ENCODE results near the gene RNF138. TPM values are rescaled to one million over a fixed set of nuclear protein-coding genes. Genes with fewer than 3 reads are reported as not detected.
"Not testable (repeated sequence)": the region's sequence is repeated elsewhere in the genome, so short reads cannot be mapped to it uniquely, and the experiment has no call there.

RNF138 gene
- polyA plus RNA-seq, 3 donors from 2014 or later = 33.3 to 42.8 (median 38.2) TPM

DNA sequence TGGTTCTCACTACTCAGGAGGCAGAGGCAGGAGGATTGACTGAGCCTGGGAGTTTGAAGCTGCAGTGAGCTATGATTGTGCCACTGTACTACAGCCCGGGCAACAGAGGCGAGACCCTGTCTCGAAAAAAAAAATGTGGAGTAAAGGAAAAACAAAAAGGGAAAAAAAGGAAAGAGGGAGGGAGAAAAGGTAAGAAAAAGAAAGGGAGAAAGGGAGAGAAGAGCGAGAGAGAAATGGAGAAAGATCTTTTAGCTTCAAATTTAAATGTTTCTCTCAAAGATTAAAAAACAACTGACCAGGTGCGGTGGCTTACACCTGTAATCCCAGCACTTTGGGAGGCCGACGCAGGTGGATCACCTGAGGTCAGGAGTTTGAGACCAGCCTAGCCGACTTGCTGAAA lies 7.9 kb upstream of the RNF138 start:
- peaks cover 11 to 24% (median 23%) of the 10 kb centered on the region in 3 donors for H3K27me3 Mint-ChIP-seq (ENCODE audit: low read depth in 3 of 3)
- peak overlapping the region in 4 of 5 donors; percentile 31 to 75 (median 66) for H3K4me3 Mint-ChIP-seq
- peaks cover 4 to 8% (median 7%) of the 10 kb centered on the region in 3 donors for H3K36me3 Mint-ChIP-seq
- H3K4me1 Mint-ChIP-seq = peaks cover 41 to 58% of the 10 kb centered on the region in 2 donors
- H3K27ac Mint-ChIP-seq = peak overlapping the region; percentile 77 to 99 (median 86)
- peaks cover 0 to 6% (median 0%) of the 10 kb centered on the region in 6 donors for H3K9me3 Mint-ChIP-seq
- no peak for DNase-seq

DNA sequence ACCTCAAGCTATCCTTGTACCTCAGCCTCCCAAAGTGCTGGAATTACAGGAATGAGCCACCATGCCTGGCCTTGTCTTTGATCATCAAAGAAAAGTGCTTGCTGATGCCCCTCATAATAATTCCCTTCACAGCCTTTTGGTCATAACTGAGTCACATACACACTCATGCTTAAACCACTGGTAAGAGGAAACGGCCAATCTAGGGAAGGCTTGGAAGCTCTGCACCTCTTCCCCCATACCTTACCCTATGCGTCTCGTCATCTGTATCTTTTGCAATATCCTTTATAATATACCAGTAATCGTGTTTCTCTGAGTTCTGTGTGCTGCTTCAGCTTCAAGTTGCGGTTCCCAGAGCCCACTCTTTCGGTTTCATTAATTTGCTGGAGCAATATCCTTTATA lies 4.8 kb upstream of the RNF138 start:
- Mint-ChIP-seq H3K9me3 (peaks cover 0 to 6% (median 0%) of the 10 kb centered on the region in 6 donors), H3K36me3 (peaks cover 4 to 9% (median 9%) of the 10 kb centered on the region in 3 donors), H3K4me3 (peak overlapping the region in 2 of 5 donors; percentile 4 to 43), H3K27ac (peak overlapping the region; percentile 16 to 99 (median 61)), H3K4me1 (peaks cover 45 to 60% of the 10 kb centered on the region in 2 donors), H3K27me3 (ENCODE audit: low read depth in 3 of 3) (peaks cover 16 to 33% (median 31%) of the 10 kb centered on the region in 3 donors)
- no peak for DNase-seq

DNA sequence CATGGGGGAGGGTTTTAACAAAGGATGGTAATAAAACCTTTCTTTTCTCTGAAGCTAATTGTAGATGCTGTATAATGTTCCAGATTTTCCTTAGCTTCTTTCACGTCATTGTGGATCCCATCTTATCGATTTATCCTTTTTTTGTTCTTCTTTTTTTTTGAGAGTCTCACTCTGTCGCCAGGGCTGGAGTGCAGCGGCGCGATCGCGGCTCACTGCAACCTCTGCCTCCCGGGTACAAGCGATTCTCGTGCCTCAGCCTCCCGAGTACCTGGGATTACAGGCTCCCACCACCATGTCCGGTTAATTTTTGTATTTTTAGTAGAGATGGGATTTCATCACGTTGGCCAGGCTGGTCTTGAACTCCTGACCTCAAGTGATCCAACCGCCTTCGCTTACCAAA lies 843 bp upstream of the RNF138 start:
- H3K4me3 Mint-ChIP-seq = peak overlapping the region in 2 of 5 donors; percentile 27 to 55
- peaks cover 15 to 38% (median 36%) of the 10 kb centered on the region in 3 donors for H3K27me3 Mint-ChIP-seq (ENCODE audit: low read depth in 3 of 3)
- H3K36me3 Mint-ChIP-seq = peaks cover 5 to 10% (median 8%) of the 10 kb centered on the region in 3 donors
- not testable (repeated sequence) for H3K9me3 Mint-ChIP-seq, DNase-seq
- peaks cover 42 to 57% of the 10 kb centered on the region in 2 donors for H3K4me1 Mint-ChIP-seq
- H3K27ac Mint-ChIP-seq = peak overlapping the region; percentile 57 to 87 (median 74)

DNA sequence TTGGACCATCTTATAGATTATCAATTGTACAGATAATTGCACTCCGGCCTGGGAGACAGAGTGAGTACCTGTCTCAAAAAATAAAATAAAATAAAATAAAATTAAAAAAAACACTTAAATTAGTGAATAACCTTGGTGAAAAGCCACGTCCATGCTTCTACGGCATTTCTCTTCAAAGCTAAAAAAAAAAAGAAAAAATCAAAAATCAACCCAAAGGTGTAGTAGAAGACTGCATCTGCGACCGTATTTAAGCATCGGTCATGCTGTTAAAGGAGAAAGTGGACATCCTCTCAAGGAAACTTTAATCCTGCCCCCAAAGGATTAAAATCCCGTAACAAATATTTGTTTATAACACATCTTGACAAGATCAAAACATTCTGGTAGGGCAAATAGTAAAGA lies 350 bp upstream of the RNF138 start:
- H3K27me3 Mint-ChIP-seq (ENCODE audit: low read depth in 3 of 3) = peaks cover 15 to 35% (median 33%) of the 10 kb centered on the region in 3 donors
- no peak for DNase-seq
- peaks cover 43 to 57% of the 10 kb centered on the region in 2 donors for H3K4me1 Mint-ChIP-seq
- H3K27ac Mint-ChIP-seq = peak overlapping the region; percentile 87 to 99 (median 97)
- no peaks in the 10 kb centered on the region for H3K9me3 Mint-ChIP-seq
- peaks cover 5 to 14% (median 8%) of the 10 kb centered on the region in 3 donors for H3K36me3 Mint-ChIP-seq
- peak overlapping the region; percentile 93 to 97 (median 95) for H3K4me3 Mint-ChIP-seq

DNA sequence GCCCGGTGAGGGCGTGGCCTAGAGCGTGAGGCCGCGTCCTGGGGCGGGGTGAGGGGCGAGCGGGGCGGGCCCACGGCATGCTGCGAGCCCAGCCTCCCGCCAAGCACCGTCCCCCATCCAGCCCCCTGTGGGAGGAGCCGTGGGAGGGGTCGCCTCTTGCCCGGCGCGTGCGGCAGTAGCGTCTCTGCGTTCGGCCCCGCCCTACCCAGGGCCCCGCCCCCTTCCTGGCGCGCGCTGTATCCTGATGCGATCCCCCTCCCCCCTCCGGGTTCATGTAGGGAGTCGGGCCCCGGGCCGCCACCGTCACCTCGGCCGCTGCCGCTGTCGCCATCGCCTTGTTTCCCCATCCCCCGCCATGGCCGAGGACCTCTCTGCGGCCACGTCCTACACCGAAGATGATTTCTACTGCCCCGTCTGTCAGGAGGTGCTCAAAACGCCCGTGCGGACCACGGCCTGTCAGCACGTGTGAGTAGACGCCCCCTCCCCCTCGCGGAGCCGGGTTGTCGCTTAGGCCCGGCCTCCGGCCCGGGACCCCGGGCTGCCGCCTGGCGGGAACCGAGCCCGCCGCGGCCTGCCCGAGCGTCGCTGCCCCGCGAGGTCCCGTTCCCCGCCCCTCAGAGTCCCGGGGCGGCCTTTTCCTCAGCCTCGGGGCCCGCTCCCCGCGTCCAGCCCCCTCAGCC lies 888 bp downstream of the RNF138 start:
- peak; percentile 98 to 99 (median 99) for DNase-seq
- Mint-ChIP-seq H3K4me3 (peak overlapping the region; percentile 94 to 97 (median 95)), H3K27ac (peak overlapping the region; percentile 87 to 99 (median 98)), H3K27me3 (ENCODE audit: low read depth in 3 of 3) (peaks cover 15 to 27% (median 26%) of the 10 kb centered on the region in 3 donors), H3K4me1 (peaks cover 42 to 60% of the 10 kb centered on the region in 2 donors), H3K36me3 (peaks cover 5 to 15% (median 8%) of the 10 kb centered on the region in 3 donors), H3K9me3 (no peaks in the 10 kb centered on the region)

DNA sequence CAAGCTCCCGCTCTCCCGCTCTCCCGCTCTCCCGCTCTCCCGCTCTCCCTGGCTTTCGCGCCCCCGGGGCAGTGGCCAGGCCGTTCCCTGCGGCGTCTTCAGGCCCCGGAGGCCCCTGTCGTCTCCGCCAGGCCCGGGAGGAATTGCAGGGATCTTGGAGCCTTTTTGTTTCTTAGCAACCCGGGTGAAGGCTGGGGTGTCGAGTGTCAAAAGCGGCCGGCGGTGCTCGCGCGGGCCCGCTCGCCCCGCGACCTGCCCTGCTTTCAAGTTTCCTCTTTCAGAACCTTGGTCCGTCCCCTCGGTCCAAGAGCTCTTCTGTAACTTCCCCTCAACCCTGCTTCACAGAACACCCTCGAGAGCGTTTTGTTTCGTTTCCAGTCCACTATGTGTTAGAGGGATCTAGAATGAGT lies 1.4 kb downstream of the RNF138 start:
- Mint-ChIP-seq H3K4me3 (peak overlapping the region; percentile 87 to 94 (median 92)), H3K9me3 (no peaks in the 10 kb centered on the region), H3K36me3 (peaks cover 5 to 15% (median 8%) of the 10 kb centered on the region in 3 donors), H3K27me3 (ENCODE audit: low read depth in 3 of 3) (peaks cover 15 to 26% (median 26%) of the 10 kb centered on the region in 3 donors), H3K4me1 (peaks cover 42 to 60% of the 10 kb centered on the region in 2 donors), H3K27ac (peak overlapping the region; percentile 87 to 98 (median 96))
- DNase-seq = peak; percentile 55 to 65 (median 59)

DNA sequence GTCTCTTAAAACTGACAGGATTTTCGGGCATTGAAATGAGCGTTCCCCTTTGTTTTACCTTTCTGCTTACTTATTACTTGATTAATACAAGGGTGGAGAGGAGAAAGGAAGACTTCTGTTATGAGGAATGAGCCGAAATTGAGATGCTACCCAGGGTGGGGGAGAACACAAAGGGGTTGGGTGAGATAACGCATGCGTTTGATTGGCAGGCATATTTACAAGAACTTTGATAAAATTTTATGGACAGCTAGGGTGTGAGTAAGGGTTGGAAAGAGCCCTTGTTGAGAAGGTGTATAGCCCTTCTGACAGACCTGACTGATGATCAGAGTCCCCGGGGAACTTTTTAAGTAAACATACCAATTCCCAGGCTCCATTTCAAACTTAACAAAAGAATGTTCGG lies 1.8 kb downstream of the RNF138 start:
- Mint-ChIP-seq H3K4me3 (peak overlapping the region; percentile 87 to 94 (median 92)), H3K4me1 (peaks cover 42 to 60% of the 10 kb centered on the region in 2 donors), H3K27me3 (ENCODE audit: low read depth in 3 of 3) (peaks cover 15 to 26% (median 26%) of the 10 kb centered on the region in 3 donors), H3K27ac (peak overlapping the region; percentile 87 to 98 (median 96)), H3K9me3 (no peaks in the 10 kb centered on the region), H3K36me3 (peaks cover 5 to 15% (median 8%) of the 10 kb centered on the region in 3 donors)
- DNase-seq = no peak

DNA sequence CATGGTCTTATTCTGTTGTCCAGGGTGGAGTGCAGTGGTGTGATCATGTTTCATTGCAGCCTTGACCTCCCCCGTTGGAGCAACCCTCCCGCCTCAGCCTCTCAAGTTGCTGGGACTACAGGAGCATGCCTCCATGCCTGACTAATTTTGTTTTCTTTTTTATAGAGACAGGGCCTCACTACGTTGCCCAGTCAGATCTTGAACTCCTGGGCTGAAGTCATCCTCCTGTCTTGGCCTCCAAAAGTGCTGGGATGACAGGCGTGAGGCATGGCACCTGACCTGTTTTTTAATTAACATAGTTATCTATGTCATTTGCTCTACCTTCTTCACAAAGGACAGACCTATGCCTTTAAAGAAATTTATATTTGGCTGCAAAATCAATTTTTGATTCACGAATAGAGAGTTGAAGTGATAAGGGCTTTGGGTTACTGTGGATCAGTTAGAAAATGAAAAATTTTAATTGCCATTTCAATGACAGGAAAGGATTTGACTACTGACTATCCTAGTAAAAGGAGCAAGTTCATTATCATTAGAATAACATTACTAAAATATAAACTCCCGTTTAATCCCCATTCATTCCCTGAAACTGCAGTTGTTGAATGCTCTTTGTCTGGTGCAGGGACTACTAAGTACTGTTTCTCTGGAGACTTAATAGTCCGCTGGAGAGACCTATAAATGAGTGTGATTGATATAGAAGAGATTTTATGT lies 3.7 kb downstream of the RNF138 start:
- Mint-ChIP-seq H3K4me1 (peaks cover 49 to 68% of the 10 kb centered on the region in 2 donors), H3K36me3 (peaks cover 3 to 10% (median 5%) of the 10 kb centered on the region in 3 donors), H3K4me3 (peak overlapping the region in 3 of 5 donors; percentile 19 to 29 (median 20)), H3K27me3 (ENCODE audit: low read depth in 3 of 3) (peaks cover 15 to 26% (median 26%) of the 10 kb centered on the region in 3 donors), H3K27ac (peak overlapping the region in 2 of 6 donors; percentile 26 to 62), H3K9me3 (no peaks in the 10 kb centered on the region)
- DNase-seq = no peak

DNA sequence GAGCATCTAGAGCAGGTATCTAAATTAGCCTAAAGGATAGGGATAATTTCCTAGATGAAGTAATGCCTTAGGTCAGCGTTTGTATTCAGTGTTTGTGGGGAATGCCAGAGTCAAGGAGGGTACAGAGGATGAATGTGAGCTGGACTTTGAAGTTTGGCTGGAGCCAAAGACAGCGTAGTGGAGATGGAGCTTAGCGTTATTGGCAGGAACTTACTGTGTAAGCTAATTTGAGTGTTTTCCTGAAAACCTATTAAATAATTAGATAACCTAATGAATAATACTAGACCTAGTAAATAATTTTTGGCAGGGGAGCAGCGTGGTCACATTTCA lies 4.2 kb downstream of the RNF138 start:
- no peaks in the 10 kb centered on the region for H3K9me3 Mint-ChIP-seq
- H3K27me3 Mint-ChIP-seq (ENCODE audit: low read depth in 3 of 3) = peaks cover 15 to 27% (median 23%) of the 10 kb centered on the region in 3 donors
- H3K27ac Mint-ChIP-seq = peak overlapping the region in 3 of 6 donors; percentile 24 to 62 (median 26)
- peaks cover 51 to 72% of the 10 kb centered on the region in 2 donors for H3K4me1 Mint-ChIP-seq
- H3K36me3 Mint-ChIP-seq = peaks cover 5 to 10% (median 5%) of the 10 kb centered on the region in 3 donors
- H3K4me3 Mint-ChIP-seq = peak overlapping the region in 1 of 5 donors; percentile 22
- DNase-seq = no peak

DNA sequence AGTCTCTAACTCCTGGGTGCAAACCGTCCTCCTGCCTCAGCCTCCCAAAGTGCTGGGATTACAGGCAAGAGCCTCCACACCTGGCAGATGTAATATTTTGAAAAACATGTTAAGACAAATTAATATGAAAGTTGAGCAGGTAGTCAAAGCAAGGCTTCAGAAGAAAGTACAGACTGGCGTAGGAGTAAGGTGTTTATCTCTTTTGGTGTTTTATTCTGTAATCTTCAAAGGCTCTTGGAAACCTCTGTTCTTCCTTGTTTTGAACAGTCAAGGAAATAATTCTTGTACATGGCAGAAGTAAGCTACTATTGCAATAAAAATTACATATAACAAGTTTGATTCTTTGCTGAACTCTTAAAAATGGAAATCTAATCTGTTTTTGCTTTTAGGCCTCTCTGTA lies 5.3 kb downstream of the RNF138 start:
- H3K4me1 Mint-ChIP-seq = peaks cover 48 to 75% of the 10 kb centered on the region in 2 donors
- DNase-seq = no peak
- H3K27ac Mint-ChIP-seq = peak overlapping the region in 3 of 6 donors; percentile 13 to 51 (median 19)
- no peaks in the 10 kb centered on the region for H3K9me3 Mint-ChIP-seq
- peaks cover 9 to 22% (median 16%) of the 10 kb centered on the region in 3 donors for H3K27me3 Mint-ChIP-seq (ENCODE audit: low read depth in 3 of 3)
- H3K36me3 Mint-ChIP-seq = peaks cover 5 to 10% (median 7%) of the 10 kb centered on the region in 3 donors
- H3K4me3 Mint-ChIP-seq = no peak overlapping the region

DNA sequence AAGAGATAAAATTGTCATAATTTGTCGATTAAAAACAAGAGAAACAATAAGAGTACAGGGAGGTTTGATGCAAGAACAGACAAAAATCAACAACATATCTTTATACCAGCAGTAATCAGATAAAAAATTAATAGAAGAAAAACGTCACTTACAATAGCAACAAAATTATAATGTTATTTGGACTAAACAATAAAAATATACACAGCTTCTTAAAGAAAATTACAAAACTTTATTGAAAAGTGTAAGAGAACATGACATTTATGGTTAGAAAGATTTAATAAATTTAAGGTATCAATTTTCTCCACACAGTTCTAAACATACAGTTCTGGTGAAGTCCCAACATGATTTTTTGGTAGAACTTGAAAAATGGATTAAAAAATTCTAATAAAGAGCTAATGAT lies 12.8 kb downstream of the RNF138 start:
- Mint-ChIP-seq H3K27ac (peak overlapping the region in 2 of 6 donors; percentile 0 to 7), H3K36me3 (peaks cover 0 to 3% (median 0%) of the 10 kb centered on the region in 3 donors), H3K9me3 (no peaks in the 10 kb centered on the region), H3K4me1 (peaks cover 32 to 68% of the 10 kb centered on the region in 2 donors), H3K27me3 (ENCODE audit: low read depth in 3 of 3) (peaks cover 0 to 11% (median 0%) of the 10 kb centered on the region in 3 donors), H3K4me3 (no peak overlapping the region)
- DNase-seq = no peak

DNA sequence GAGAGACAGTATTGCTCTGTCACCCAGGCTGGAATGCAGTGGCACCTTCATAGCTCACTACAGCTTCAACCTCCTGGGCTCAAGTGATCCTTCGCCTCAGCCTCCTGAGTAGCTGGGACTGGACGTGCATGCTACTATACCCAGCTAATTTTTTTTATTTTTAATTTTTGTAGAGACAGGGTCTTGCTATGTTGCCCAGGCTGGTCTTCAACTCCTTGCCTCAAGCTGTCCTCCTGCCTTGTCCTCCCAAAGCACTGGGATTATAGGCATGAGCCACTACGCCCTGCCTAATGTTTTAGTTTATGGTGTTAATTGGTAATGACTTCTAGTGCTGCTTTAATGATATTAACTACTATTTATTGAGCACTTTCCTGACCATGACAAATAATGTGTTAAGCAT lies 18.3 kb downstream of the RNF138 start:
- peaks cover 39 to 77% of the 10 kb centered on the region in 2 donors for H3K4me1 Mint-ChIP-seq
- no peak overlapping the region for H3K27ac Mint-ChIP-seq
- no peaks in the 10 kb centered on the region for H3K9me3 Mint-ChIP-seq
- H3K36me3 Mint-ChIP-seq = peaks cover 0 to 13% (median 0%) of the 10 kb centered on the region in 3 donors
- no peak overlapping the region for H3K4me3 Mint-ChIP-seq
- DNase-seq = no peak
- H3K27me3 Mint-ChIP-seq (ENCODE audit: low read depth in 3 of 3) = peaks cover 0 to 5% (median 0%) of the 10 kb centered on the region in 3 donors

DNA sequence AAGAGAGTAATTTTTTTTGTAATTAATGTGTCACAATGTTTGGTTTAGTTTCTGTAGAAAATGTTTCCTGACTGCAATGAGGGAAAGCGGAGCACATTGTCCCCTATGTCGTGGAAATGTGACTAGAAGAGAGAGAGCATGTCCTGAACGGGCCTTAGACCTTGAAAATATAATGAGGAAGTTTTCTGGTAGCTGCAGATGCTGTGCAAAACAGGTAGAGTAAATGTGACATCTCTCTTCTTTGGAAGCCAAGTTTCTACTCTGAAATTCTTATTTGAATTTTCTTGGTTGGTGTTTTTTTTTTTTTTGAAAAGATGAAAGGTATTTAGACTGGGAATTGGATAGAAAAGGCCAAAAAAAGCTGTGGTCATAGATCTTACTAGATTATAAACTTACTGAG lies 20.0 kb downstream of the RNF138 start:
- H3K4me1 Mint-ChIP-seq = peaks cover 32 to 75% of the 10 kb centered on the region in 2 donors
- H3K4me3 Mint-ChIP-seq = no peak overlapping the region
- peaks cover 0 to 5% (median 0%) of the 10 kb centered on the region in 3 donors for H3K27me3 Mint-ChIP-seq (ENCODE audit: low read depth in 3 of 3)
- peaks cover 0 to 25% (median 5%) of the 10 kb centered on the region in 3 donors for H3K36me3 Mint-ChIP-seq
- no peaks in the 10 kb centered on the region for H3K9me3 Mint-ChIP-seq
- no peak for DNase-seq
- H3K27ac Mint-ChIP-seq = peak overlapping the region in 4 of 6 donors; percentile 11 to 75 (median 48)

Measured in immature natural killer cell (primary cell).